Skin epidermis (tissue), 12 donors: ENCODE results near the gene AANAT.

Experiments
- H3K27ac ChIP-seq, 21 experiments: fragments of 200-600 bp; sonication (generic) in 11 of 21; one replicate each; pipeline ENCODE4 v1.5.0; 2020; ENCODE audit warnings: mild to moderate bottlenecking in 3 of 21, inconsistent platforms in 2 of 21, moderate library complexity in 2 of 21
- H3K4me3 ChIP-seq, 7 experiments: fragments of 200-600 bp; sonication (generic) in 2 of 7; one replicate each; pipeline ENCODE4 v1.5.0; 2020; ENCODE audit warnings: inconsistent platforms in 2 of 7, mild to moderate bottlenecking in 2 of 7, moderate library complexity in 1 of 7

AANAT gene

DNA sequence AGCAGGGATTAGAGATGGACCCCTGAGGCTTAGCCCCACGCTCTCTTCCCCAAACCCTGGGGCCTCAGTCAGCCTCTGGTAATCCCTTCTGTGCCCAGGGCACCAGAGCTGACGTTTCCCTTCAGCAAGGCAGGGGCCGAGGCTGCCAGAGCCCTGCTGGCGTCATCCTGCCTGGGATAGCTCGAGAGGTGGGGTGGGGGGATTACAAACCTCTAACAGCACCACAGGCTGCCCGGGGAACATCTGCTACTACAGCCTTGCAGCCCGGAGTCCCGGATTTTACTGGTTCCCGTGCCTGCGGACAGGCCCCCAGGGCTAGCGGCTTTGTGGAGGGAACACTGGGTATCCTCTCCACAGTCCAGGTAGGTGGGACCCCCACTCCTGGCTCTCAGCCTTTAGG is at the start of gene AANAT:
AANAT (plus strand) TSS at position 238 of the 400 bp plus-strand sequence. CDS start 1,144 bp downstream, outside the sequence.
- no peak within 1 kb of the TSS for H3K4me3 ChIP-seq
- H3K27ac ChIP-seq, result no peak within 1 kb of the TSS

DNA sequence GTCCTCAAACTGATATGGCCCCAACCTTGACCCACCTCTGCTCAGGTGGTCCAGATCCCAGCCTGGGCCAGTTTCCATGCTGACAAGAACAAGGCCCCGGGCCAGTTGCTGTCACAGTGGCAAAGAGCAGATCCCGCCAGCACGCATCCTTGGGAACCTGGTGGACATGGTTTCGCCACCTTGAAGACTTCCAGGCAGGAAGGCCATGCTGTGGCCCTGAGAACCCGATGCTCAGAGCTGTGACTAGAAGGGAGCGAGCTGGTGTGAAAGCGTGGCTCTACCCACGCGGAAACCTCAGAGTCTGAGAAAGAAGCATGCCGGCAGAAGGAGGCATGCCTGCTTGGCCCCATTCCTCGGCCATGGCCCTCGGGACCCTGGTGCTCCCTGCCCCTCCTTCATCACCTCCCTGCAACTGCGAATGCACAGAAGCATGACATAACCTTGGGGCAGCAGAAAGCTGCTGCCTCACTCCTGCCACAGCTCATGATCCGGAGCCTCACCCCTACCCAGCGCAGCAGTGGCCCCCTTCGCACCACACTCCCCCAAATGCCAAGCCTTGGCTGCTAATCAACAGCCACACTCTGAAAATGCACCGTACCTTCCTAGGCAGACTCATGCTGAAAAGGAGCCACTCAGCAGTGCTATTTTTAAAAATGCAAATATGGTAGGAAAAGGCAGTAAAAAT is 47.7 kb upstream of the AANAT start:
- Histone ChIP-seq H3K4me3 (no peak overlapping the region), H3K27ac (no peak overlapping the region)

DNA sequence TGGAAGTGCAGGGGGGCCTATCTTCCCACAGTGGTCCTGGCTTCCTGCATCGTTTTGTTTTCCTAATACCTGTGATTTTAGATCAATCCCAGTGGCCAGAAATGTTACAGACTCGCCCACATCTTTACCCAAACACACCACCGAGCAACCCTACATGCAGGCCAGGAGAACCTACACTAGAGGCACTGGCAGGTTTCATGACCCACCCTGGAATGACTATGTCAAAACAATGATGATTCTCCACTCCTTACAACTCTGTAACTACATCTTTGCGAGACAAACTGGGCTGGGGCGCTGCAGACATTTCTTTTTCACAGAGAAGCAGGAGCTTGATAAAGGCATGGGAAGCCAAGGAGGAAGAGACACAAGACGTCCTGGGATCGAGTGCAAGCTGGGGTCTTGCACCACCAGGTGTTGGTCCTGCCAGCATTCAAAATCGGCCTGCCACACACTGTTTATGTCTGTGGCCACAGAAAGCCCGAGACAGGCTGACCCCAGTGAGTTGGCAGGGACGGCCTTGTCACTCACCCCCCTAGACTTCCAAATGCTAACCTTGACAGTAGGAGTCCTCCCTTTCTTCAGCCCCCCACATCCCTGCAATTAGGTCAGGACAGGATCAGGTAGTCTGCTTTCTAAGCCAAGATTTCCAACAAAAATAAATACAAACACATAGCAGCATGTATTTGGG is 46.9 kb upstream of the AANAT start:
- no peak overlapping the region for H3K4me3 ChIP-seq
- H3K27ac ChIP-seq, result no peak overlapping the region

DNA sequence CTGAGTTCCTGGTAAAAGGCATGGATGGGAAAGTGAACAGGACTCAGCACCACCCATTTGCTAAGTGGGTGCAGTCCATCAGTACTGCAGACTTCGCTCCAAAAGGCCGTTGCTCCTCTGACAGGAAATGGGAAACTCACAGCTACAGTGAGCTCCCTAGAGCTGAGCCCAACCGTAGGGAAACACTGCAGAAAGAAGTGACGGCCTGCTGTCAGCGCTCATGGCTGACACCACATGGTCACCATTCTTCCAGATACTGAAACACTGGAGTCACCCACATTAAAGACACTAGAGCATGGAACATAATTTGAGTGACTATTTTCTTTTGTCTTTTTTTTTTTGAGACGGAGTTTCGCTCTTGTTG is 46.4 kb upstream of the AANAT start:
- H3K27ac ChIP-seq, result no peak overlapping the region
- no peak overlapping the region for H3K4me3 ChIP-seq

DNA sequence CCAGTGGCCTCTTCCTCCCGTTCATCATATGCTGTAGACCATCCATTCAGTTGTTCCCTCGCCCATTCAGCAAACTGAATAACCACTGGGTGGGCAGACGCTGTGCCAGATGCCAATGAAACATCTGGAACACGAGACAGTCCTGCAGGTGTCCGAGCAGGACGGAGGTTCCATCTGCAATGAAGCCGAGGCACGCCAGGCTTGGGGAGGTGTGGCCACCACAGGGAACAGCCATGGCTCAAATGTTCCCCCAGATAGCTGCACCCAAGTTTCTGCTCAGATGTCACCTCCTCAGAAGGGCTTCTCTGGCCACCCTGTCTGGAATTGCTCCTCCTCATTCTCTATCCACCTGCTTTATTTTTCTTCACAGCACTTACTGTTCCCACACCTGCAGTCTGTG is 45.0 kb upstream of the AANAT start:
- Histone ChIP-seq H3K4me3 (no peak overlapping the region), H3K27ac (no peak overlapping the region)

DNA sequence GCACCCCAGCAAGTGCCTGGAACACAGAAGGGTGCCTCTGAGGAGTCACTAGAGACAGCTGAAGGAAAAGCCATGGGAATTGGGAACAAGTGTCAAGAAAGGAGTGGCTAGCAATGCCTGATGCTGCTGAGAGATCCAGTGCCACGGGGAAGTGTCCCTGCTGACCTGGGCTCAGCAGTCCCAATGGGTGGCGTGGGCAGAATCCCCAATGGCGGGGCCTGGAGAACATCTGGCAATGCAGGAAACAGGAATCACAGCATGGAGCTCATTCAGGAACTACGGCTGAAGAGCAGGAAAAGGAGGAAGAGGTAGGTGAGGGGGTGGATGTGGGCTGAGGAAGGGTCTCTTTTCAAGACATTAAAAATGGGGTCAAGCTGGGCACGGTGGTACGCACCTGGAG is 44.5 kb upstream of the AANAT start:
- no peak overlapping the region for H3K4me3 ChIP-seq
- no peak overlapping the region for H3K27ac ChIP-seq

DNA sequence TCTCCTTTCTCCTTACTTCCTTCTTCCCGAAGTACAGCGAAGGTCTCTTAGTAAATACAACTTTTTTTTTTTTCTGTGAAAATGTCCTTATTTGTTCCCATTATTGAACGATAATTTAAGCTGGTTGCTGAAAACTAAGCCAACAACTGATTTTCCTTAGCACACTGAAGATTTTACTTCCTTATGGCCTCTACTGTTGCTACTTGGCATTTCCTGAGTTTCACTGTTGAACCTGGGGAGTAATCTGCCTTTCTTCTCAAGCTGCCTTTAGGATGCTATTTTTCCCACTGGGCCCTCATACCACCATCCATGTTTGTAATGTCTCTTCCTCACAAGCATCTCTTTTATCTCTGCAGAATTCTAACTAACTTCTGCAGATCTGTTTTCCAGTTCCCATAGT is 40.5 kb upstream of the AANAT start:
- Histone ChIP-seq H3K4me3 (no peak overlapping the region), H3K27ac (no peak overlapping the region)

DNA sequence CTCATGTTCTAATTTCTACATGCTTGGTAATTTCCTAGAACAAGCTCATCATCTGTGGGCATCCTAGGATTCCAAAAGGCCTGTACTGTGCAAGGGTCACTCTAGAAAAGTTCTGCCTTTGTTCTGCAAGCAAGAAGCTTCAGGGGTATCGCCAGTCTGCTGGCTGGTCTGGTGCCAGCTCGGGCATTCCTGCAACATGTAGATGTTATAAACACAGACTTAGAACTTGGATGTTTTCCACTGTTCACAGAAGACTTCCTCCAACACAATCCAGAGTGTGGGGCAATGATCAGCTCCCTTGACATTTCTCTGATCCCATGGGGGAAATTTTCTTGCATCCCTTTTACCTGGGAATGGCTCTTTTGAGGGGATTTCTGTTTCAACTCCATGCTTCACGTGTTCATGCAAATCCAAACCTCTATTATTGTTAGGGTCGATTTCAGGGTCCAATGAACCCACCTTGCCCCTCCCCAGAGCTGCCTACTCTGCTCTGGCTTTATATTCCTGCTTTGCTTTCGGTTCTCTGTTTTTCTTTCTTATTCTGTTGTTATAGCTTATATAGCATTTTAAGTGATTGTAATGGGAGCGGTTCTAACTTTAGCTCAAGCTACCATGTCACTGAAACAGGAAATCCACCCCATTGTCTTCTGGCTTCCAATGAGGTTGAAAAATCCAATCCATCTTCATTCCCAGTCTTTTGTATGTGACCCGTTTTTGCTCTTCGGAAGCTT is 39.7 kb upstream of the AANAT start:
- Histone ChIP-seq H3K27ac (peak overlapping the region in 4 of 21 experiments; percentile 6 to 73 (median 32)), H3K4me3 (no peak overlapping the region)

DNA sequence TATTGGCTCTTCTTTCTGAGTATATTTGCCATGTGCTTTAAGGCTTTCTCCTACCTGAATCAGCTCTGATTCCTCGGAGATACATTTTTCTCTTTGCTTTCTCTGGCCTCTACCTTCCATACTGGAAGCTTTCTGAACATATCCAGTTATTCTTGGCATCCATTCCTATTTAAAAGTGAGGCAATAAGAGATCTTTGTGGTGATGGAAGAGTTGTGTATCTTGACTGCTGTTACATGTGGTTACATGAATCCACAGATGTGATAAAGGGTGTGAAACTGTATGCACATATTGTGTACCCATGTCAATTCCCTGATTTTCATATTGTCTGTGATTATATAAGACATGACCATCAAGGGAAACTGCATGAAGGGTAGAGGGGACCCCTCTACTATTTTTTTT is 38.9 kb upstream of the AANAT start:
- H3K27ac ChIP-seq, result peak overlapping the region in 1 of 21 experiments; percentile 73
- H3K4me3 ChIP-seq, result no peak overlapping the region

DNA sequence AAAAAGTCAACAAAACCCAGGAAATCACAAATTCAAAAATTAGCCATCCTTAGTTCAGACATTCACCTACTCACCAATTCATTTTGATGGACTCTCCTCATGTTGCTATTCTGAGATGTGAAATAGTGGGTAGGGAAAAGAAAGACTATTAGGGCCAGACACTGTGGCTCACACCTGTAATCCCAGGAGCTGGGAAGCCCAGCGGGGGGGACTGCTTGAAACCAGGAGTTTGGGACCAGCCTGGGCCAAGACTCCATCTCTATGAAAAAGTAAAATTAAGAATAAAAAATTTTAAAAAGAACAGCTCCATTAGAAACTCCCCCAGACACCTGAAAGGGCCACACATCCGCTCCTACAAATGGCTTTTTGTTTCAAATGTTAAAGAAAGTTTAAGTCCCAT is 35.9 kb upstream of the AANAT start:
- Histone ChIP-seq H3K27ac (no peak overlapping the region), H3K4me3 (no peak overlapping the region)

DNA sequence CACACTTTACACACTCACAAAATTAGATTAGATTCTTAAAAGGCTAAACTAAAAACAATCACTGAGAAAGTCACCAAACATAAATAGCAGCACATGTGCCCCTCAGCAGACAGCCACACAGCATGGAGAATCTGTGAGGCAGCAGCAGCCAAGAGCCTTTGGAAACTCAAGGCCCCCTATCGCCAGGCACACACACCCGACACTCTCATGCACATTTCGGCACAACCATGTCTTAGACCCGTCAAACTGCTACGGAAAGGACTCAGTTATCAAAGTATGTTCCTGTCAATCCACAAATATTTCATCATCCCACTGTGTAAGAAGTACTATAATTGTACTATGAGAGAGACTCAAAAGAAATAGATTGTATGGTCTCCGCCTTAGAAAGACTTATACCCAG is 35.4 kb upstream of the AANAT start:
- Histone ChIP-seq H3K4me3 (no peak overlapping the region), H3K27ac (no peak overlapping the region)

DNA sequence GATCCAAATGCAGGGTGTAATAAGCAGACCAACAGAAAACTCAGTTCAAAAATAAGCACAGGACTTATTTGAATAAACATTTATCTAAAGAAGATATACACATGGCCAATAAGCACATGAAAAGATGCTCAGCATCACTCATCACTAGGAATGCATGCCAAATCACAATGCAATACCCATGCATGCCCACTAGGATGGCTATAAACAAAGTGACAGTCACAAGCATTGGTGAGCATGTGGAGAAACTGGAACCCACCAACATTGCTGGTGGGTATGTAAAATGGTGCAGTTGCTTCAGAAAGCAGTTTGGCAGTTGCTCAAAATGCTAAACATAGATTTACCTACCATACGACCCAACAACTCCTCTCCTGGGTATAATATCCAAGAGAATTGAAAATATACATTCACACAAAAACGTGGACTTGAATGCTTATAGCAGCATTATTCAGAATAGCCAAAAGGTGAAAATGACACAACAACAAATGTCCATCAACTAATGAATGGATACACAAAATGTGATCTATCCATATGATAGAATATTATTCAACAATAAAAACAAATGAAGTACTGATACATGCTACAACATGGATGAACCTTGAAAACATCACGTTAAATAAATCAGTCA is 34.6 kb upstream of the AANAT start:
- Histone ChIP-seq H3K27ac (no peak overlapping the region), H3K4me3 (no peak overlapping the region)

DNA sequence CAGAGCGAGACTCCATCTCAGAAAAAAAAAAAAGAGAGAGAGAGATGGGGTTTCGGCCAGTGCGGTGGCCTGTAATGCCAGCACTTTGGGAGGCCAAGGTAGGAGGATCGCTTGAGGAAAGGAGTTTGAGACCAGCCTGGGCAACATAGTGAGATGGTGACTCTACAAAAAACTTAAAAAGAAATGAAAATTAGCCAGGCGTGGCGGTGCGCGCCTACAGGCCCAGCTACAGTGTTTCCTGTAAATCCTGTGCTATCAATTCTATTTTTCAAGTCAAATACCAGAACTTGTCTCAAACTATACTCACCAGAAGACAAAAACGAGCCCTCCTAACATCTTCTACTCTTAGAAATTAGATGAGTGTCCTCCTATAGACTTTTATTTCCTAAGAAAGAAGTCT is 33.7 kb upstream of the AANAT start:
- H3K4me3 ChIP-seq, result no peak overlapping the region
- H3K27ac ChIP-seq, result no peak overlapping the region

DNA sequence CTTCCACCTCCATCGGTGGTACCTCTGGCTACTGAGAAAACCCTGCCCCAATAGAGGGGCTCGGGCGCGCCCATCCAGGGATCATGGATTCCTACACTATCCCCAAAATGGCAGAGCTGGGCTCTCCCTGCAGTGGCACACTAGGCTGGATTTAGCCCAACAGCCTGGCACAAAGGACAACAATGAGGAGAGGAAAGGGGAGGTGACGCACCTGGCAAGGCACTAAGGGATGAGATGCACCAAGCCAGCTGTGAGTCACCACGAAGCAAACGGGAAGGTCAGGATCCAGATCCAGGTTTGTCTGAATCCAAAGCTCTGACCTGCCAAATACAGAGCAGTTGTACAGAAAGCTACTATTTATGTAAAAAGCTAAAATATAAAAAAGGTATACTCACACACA is 32.5 kb upstream of the AANAT start:
- Histone ChIP-seq H3K4me3 (no peak overlapping the region), H3K27ac (no peak overlapping the region)

DNA sequence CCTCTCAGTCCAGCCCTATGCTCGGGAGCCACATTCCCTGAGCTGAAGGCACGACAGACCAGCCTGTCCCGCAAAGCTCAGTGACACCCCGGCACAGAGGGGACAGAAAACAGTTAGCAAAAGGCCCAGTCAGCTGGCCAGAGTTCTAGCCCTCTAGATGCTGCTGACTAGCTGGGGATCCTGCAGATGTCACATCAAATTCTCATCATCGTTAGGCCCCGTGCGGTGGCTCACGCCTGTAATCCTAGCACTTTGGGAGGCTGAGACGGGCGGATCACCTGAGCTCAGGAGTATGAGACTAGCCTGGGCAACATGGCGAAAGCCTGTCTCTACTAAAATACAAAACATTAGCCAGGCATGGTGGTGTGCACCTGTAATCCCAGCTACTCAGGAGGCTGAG is 31.7 kb upstream of the AANAT start:
- Histone ChIP-seq H3K27ac (no peak overlapping the region), H3K4me3 (no peak overlapping the region)

DNA sequence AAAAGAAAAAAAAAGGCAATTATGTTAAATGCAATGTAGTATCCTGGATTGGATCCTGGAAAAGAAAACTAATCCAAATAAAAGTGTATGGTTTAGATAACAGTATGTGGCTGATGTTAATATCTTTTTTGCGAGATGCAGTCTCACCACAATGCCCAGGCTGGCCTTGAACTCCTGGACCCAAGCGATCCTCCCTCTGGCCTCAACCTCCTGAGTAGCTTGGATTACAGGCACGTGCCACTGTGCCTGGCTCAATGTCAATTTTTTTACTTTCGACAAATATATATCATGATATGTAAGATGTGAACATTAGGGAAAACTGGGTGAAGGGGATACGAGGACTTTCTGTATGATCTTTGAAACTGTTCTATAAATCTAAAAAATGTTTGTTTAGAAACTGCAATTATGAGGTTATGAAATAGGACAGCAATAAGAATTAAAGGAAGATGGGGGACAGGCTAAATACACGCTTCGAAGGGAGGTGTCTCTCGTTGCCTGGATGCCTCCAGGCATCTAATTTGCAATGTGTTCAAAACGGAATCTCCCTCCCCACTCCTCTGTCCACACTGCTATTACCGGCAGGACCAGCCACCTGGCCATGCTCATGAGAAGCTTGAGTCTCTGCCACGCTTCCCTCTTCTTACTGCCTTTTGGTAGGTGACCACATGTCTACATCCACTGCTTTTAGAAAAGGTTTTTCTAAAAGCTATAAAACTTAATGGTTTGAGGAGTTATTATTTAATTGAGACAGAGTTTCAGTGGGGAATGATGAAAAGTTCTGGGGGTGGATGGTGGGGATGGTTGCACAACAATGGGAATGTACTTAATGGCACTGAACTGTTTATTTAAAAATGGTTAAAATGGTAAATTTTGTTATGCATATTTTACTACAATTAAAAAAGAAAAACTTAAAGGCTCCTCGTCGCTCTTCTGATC is 29.7 kb upstream of the AANAT start:
- no peak overlapping the region for H3K27ac ChIP-seq
- no peak overlapping the region for H3K4me3 ChIP-seq

DNA sequence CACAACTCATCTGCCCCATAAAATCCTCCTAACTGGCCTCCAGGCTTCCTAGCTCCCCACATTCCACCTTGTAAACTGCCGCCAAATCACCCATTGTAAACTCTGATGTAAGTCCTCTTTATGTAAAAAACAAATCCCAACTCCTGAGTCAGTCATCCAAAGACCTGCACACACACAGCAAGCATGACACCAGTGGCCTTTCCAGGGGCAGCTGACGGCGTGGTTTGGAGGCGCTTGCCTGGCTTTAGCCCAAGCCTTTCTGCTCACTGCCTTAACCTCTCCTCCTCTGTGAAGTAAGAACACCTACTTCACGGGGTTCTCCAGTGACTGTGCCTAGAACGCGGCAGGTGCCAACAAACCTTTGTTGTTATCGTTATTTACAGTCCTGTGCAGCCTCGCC is 28.5 kb upstream of the AANAT start:
- H3K27ac ChIP-seq, result no peak overlapping the region
- no peak overlapping the region for H3K4me3 ChIP-seq

DNA sequence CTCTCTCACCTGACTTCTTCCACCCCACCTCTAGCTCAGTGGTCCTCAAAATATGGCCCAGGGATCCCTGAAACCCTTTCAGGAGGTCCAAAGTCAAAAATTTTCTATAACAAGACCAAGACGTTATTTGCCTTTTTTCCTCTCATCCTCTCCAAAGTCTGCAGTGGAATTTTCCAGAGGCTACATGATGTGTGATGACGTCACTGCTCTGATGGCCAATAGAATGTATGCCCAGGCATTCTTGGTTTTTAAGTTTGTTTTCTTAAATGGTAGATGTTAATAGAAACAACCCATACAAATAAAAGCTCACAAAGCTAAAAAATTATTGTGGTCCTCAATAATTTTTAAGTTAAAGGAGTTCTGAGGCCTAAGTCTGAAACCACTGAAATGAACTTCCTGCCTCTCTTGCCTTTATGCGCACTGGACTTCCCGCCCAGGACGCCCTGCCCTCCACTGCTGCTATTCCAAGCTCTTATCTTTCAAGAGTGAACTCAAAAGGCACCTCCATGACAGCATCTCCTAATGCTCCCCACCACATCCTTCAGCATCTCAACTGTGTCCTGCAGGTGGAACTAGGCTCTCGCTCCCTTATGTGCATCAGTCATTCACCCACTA is 28.0 kb upstream of the AANAT start:
- Histone ChIP-seq H3K4me3 (no peak overlapping the region), H3K27ac (no peak overlapping the region)

DNA sequence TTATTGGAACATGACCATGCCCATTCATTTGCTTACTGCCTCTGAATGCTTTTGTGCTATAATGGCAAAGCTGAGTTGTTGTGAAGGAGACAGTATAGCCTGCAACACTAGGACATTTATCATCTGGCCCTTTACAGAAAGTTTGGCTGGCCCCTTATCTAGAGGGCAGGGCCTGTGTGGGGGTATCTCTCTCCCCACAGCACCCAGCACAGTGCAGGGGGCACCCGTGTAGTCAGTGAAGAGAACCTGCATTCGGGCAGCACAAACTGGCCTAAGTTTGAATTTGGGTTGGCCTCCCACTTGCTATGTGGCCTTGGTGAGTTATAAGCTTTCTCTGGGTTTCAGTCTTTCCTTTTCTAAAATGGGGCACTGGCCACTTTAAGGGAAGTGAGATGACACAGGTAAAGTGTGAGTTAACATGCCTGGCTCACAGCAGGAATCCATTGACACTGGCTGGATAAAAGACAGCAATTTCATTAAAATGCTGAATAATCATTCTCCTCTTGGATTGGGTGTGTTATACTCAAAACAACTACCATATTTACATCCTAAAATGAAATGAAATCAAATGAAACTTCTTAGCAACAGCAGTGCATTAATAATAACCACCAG is 26.5 kb upstream of the AANAT start:
- no peak overlapping the region for H3K4me3 ChIP-seq
- H3K27ac ChIP-seq, result no peak overlapping the region
